Liver (tissue), 9 donors: ENCODE data around the gene CDC20. TPM values are rescaled to one million over a fixed set of nuclear protein-coding genes. Genes with fewer than 3 reads are reported as not detected.

ENCODE experiments used
- DNase-seq: peaks from one replicate; pipeline ENCODE4 v3.0.0-alpha.2; 2017; ENCODE audit warnings: low spot score
- H3K27ac ChIP-seq, 2 donors: one replicate each; pipeline ENCODE4 v1.7.0; 2013; ENCODE audit warnings: inconsistent platforms in 2 of 2, low read length in 2 of 2, control low read depth in 1 of 2, low read depth in 1 of 2, mild to moderate bottlenecking in 1 of 2
- H3K27me3 ChIP-seq, 4 donors: one replicate each; pipeline versions ENCODE4 v1.6.1 to v1.7.0; 2013; ENCODE audit warnings: low read length in 3 of 4, inconsistent platforms in 1 of 4, mild to moderate bottlenecking in 1 of 4, moderate library complexity in 1 of 4; ENCODE audit not compliant: control insufficient read depth in 4 of 4, insufficient read depth in 4 of 4
- H3K36me3 ChIP-seq, 4 donors: one replicate each; pipeline versions ENCODE4 v1.6.1 to v1.7.0; 2013; ENCODE audit warnings: low read length in 3 of 4, mild to moderate bottlenecking in 3 of 4, low read depth in 1 of 4, moderate library complexity in 1 of 4; ENCODE audit not compliant: control insufficient read depth in 4 of 4, insufficient read depth in 3 of 4
- H3K4me1 ChIP-seq, 4 donors: one replicate each; pipeline versions ENCODE4 v1.6.1 to v1.7.0; 2013; ENCODE audit warnings: low read length in 3 of 4, mild to moderate bottlenecking in 3 of 4, moderate library complexity in 1 of 4; ENCODE audit not compliant: control insufficient read depth in 4 of 4, insufficient read depth in 4 of 4
- H3K4me3 ChIP-seq, 3 donors: one replicate each; pipeline versions ENCODE4 v1.6.1 to v1.7.0; 2013; ENCODE audit warnings: low read length in 3 of 3, control low read depth in 1 of 3, low read depth in 1 of 3, mild to moderate bottlenecking in 1 of 3
- H3K9ac ChIP-seq, 2 donors: one replicate each; pipeline ENCODE4 v1.7.0; 2013; ENCODE audit warnings: low read length in 2 of 2, mild to moderate bottlenecking in 2 of 2, moderate library complexity in 2 of 2, control low read depth in 1 of 2, low read depth in 1 of 2
- H3K9me3 ChIP-seq, 4 donors: one replicate each; pipeline versions ENCODE4 v1.6.1 to v1.7.0; 2013; ENCODE audit warnings: low read length in 3 of 4; ENCODE audit not compliant: control insufficient read depth in 4 of 4
- FOXA1 ChIP-seq: IDR thresholded peaks from 2 replicates; pipeline ENCODE4 v1.6.1; 2016; ENCODE audit warnings: antibody characterized with exemption
- FOXA2 ChIP-seq: IDR thresholded peaks from 2 replicates; pipeline ENCODE4 v1.6.1; 2016; ENCODE audit warnings: antibody characterized with exemption
- GABPA ChIP-seq, 2 donors: IDR thresholded peaks in 1 of 2; conservative IDR thresholded peaks in 1 of 2; 2 replicates each; pipeline ENCODE4 v1.6.1; 2016; ENCODE audit warnings: antibody characterized with exemption in 2 of 2, mild to moderate bottlenecking in 1 of 2, moderate library complexity in 1 of 2
- HNF4A ChIP-seq, 2 donors: conservative IDR thresholded peaks; 2 replicates each; pipeline ENCODE4 v1.6.1; 2016; ENCODE audit warnings: antibody characterized with exemption in 2 of 2, mild to moderate bottlenecking in 2 of 2
- HNF4G ChIP-seq: IDR thresholded peaks from 2 replicates; pipeline ENCODE4 v1.6.1; 2016; ENCODE audit warnings: antibody characterized with exemption
- JUND ChIP-seq, 2 donors: IDR thresholded peaks; 2 replicates each; pipeline ENCODE4 v1.6.1; 2016; ENCODE audit warnings: antibody characterized with exemption in 2 of 2
- NR2F2 ChIP-seq: IDR thresholded peaks from 2 replicates; pipeline ENCODE4 v1.6.1; 2016; ENCODE audit warnings: antibody characterized with exemption
- RAD21 ChIP-seq, 2 donors: IDR thresholded peaks; 2 replicates each; pipeline ENCODE4 v1.6.1; 2016; ENCODE audit warnings: antibody characterized with exemption in 2 of 2, mild to moderate bottlenecking in 2 of 2
- RXRA ChIP-seq, 2 donors: IDR thresholded peaks; 2 replicates each; pipeline ENCODE4 v1.6.1; 2017 to 2018; ENCODE audit warnings: antibody characterized with exemption in 2 of 2, mild to moderate bottlenecking in 1 of 2
- SP1 ChIP-seq: IDR thresholded peaks from 2 replicates; pipeline ENCODE4 v1.6.1; 2018; ENCODE audit warnings: antibody characterized with exemption, mild to moderate bottlenecking
- TAF1 ChIP-seq: conservative IDR thresholded peaks from 2 replicates; pipeline ENCODE4 v1.6.1; 2016; ENCODE audit warnings: antibody characterized with exemption, mild to moderate bottlenecking
- YY1 ChIP-seq: IDR thresholded peaks from 2 replicates; pipeline ENCODE4 v1.6.1; 2016; ENCODE audit warnings: antibody characterized with exemption, mild to moderate bottlenecking
- WGBS: extraction: QIAGEN DNeasy Blood & Tissue Kit; methylation state at CpG from one replicate; pipeline ENCODE4 v1.1.7; 2013; 5-methylcytosine and 5-hydroxymethylcytosine counted together
- polyA plus RNA-seq, 2 donors: library from polyadenylated mRNA; stranded (reverse) in 1 of 2; unstranded in 1 of 2; fragments of 200-250 nt in 1 of 2; fragments of >200 nt in 1 of 2; fragmentation: Nextera tagmentation in 1 of 2; extraction: Ambion mirVana in 1 of 2; gene quantifications; one replicate each; pipeline versions ENCODE4 v1.2.1 to v1.2.3, GENCODE V29; 2013 to 2015
- total RNA-seq, 2 donors: library from RNA; depleted of rRNA; stranded (reverse); fragments of >200 nt; gene quantifications; one replicate each; pipeline ENCODE4 v1.2.3, GENCODE V29; 2014
- TF ChIP-seq, protein P1 (sequence below): IDR thresholded peaks from 2 replicates; pipeline ENCODE4 v1.6.1; 2016; ENCODE audit warnings: antibody characterized with exemption, mild to moderate bottlenecking
- TF ChIP-seq, protein P2 (sequence below): IDR thresholded peaks from 2 replicates; pipeline ENCODE4 v1.6.1; 2016; ENCODE audit warnings: antibody characterized with exemption
- donor health status: healthy.
- donor health status: healthy.
- donor health status: healthy.
- donor health status: healthy.
- donor health status: healthy.

Gene CDC20
- total and polyA plus RNA-seq, 4 donors = 0.25 to 73.4 (median 3.5) TPM

DNA sequence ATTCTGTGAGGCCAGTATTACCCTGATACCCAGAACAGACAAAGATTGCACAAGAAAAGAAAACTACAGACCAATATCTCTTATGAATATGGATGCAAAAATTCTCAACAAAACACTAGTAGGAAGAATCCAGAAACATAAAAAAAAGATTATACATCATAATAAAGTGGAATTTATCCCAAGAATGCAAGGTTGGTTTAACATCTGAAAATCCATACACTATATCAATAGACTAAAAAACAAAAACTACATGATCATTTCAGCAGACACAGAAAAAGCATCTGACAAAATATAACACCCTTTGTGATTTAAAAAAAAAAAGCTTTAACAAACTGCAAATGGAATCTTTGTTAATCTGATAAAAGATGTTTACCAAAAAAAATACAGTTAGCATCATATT lies 33.4 kb upstream of the CDC20 start:
- H3K4me1 ChIP-seq = no peaks in the 10 kb centered on the region
- H3K36me3 ChIP-seq = peaks cover 0 to 2% (median 0%) of the 10 kb centered on the region in 4 donors
- H3K4me3 ChIP-seq = no peak overlapping the region
- H3K27me3 ChIP-seq = no peaks in the 10 kb centered on the region
- no peaks in the 10 kb centered on the region for H3K9me3 ChIP-seq
- no peak overlapping the region for H3K27ac ChIP-seq
- TF ChIP-seq YY1 = no peak
- TF ChIP-seq JUND (IDR thresholded peaks at IDR 0.05) = no peak
- no peak for TF ChIP-seq FOXA2
- no peak for TF ChIP-seq SP1
- no peak for TF ChIP-seq FOXA1
- TF ChIP-seq HNF4A (conservative IDR thresholded peaks at IDR 0.05) = no peak
- TF ChIP-seq TAF1 = no peak
- no peak for TF ChIP-seq NR2F2
- TF ChIP-seq, protein P1, sequence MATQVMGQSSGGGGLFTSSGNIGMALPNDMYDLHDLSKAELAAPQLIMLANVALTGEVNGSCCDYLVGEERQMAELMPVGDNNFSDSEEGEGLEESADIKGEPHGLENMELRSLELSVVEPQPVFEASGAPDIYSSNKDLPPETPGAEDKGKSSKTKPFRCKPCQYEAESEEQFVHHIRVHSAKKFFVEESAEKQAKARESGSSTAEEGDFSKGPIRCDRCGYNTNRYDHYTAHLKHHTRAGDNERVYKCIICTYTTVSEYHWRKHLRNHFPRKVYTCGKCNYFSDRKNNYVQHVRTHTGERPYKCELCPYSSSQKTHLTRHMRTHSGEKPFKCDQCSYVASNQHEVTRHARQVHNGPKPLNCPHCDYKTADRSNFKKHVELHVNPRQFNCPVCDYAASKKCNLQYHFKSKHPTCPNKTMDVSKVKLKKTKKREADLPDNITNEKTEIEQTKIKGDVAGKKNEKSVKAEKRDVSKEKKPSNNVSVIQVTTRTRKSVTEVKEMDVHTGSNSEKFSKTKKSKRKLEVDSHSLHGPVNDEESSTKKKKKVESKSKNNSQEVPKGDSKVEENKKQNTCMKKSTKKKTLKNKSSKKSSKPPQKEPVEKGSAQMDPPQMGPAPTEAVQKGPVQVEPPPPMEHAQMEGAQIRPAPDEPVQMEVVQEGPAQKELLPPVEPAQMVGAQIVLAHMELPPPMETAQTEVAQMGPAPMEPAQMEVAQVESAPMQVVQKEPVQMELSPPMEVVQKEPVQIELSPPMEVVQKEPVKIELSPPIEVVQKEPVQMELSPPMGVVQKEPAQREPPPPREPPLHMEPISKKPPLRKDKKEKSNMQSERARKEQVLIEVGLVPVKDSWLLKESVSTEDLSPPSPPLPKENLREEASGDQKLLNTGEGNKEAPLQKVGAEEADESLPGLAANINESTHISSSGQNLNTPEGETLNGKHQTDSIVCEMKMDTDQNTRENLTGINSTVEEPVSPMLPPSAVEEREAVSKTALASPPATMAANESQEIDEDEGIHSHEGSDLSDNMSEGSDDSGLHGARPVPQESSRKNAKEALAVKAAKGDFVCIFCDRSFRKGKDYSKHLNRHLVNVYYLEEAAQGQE = no peak
- DNase-seq = no peak
- H3K9ac ChIP-seq = no peak overlapping the region

- TF ChIP-seq RAD21 (IDR thresholded peaks at IDR 0.05) (no peak), FOXA1 (no peak), HNF4G (no peak), GABPA (IDR thresholded peaks at IDR 0.05 in 1 of 2, conservative IDR thresholded peaks at IDR 0.05 in 1 of 2) (no peak), RXRA (IDR thresholded peaks at IDR 0.05) (no peak), FOXA2 (no peak), SP1 (no peak), TAF1 (no peak), YY1 (no peak)
- TF ChIP-seq, protein P1 = no peak
- TF ChIP-seq, protein P2, sequence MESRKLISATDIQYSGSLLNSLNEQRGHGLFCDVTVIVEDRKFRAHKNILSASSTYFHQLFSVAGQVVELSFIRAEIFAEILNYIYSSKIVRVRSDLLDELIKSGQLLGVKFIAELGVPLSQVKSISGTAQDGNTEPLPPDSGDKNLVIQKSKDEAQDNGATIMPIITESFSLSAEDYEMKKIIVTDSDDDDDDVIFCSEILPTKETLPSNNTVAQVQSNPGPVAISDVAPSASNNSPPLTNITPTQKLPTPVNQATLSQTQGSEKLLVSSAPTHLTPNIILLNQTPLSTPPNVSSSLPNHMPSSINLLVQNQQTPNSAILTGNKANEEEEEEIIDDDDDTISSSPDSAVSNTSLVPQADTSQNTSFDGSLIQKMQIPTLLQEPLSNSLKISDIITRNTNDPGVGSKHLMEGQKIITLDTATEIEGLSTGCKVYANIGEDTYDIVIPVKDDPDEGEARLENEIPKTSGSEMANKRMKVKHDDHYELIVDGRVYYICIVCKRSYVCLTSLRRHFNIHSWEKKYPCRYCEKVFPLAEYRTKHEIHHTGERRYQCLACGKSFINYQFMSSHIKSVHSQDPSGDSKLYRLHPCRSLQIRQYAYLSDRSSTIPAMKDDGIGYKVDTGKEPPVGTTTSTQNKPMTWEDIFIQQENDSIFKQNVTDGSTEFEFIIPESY = no peak
- Histone ChIP-seq H3K27me3 (no peaks in the 10 kb centered on the region), H3K27ac (no peak overlapping the region), H3K36me3 (peaks cover 0 to 2% (median 0%) of the 10 kb centered on the region in 4 donors), H3K9me3 (no peaks in the 10 kb centered on the region), H3K9ac (no peak overlapping the region), H3K4me1 (no peaks in the 10 kb centered on the region), H3K4me3 (no peak overlapping the region)
- 96% methylated on average over 1 of the region's 1 CpG for WGBS
- no peak for DNase-seq
Observed at GRCh38 chr1:43327549-43328292, 31.1 kb upstream of the CDC20 start.
